GM19043 (cell line): ENCODE measurements around the gene LRRC61.

Experiments
- ATAC-seq: cut with Tn5 transposase; IDR thresholded peaks from one replicate; pipeline ENCODE4 v1.9.1; 2021; ENCODE audit warnings: low read depth; ENCODE audit not compliant: unreplicated experiment

Gene LRRC61

GRCh38 chr7:150368884-150369747 lies 46.0 kb downstream of the LRRC61 start:
- peak; percentile 38 for ATAC-seq

DNA sequence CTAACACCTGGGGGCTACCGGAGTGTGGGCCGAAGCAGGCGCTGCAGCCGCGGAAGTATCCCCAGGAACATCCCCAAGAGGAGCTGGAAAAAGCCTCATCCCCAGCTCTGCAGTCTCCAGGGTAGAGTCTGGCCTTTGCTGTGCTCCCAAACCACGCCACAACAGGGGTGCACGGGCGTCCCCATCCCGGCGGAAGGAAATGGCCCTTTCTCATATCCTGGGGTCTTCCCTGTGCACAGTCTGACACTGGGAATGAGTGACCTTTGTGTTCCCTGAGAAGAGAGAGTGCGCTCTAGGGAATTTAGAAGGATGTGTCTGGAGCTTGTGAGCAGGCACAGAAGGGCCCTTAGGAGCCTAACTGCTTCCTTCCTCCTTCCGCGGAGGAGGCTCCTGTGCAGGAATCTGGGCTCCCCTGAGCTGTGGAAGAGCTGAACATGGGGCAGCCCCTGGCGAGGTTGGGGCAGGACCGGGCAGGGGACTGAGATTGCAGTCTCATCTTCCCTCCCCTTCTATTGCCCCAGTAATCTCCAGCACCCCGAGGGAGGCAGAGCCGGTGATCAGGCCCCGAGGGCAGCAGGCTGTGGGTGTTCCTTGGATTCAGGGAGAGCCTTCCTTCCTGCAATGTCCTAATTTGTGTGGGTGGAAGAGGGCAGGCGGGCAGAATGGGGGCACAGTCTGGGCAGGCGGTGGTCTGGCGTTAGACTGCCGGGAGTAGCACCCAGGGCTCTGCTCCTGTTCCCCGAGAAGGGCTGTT lies 46.8 kb downstream of the LRRC61 start:
- ATAC-seq, result no peak

GRCh38 chr7:150370612-150371071 lies 47.5 kb downstream of the LRRC61 start:
- no peak for ATAC-seq

DNA sequence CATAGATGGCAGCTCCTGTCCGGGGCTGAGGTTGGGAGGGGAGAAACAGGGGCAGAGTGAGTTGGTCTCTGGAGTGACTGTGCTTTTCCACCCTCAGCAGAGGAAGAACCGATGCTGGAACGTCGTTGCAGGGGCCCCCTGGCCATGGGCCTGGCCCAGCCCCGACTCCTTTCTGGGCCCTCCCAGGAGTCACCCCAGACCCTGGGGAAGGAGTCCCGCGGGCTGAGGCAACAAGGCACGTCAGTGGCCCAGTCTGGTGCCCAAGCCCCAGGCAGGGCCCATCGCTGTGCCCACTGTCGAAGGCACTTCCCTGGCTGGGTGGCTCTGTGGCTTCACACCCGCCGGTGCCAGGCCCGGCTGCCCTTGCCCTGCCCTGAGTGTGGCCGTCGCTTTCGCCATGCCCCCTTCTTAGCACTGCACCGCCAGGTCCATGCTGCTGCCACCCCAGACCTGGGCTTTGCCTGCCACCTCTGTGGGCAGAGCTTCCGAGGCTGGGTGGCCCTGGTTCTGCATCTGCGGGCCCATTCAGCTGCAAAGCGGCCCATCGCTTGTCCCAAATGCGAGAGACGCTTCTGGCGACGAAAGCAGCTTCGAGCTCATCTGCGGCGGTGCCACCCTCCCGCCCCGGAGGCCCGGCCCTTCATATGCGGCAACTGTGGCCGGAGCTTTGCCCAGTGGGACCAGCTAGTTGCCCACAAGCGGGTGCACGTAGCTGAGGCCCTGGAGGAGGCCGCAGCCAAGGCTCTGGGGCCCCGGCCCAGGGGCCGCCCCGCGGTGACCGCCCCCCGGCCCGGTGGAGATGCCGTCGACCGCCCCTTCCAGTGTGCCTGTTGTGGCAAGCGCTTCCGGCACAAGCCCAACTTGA lies 48.2 kb downstream of the LRRC61 start:
- ATAC-seq, result no peak

GRCh38 chr7:150371996-150372270 lies 48.8 kb downstream of the LRRC61 start:
- no peak for ATAC-seq

- no peak for ATAC-seq
These were observed 49.3 kb downstream of the LRRC61 start for GRCh38 chr7:150372271-150373048.

DNA sequence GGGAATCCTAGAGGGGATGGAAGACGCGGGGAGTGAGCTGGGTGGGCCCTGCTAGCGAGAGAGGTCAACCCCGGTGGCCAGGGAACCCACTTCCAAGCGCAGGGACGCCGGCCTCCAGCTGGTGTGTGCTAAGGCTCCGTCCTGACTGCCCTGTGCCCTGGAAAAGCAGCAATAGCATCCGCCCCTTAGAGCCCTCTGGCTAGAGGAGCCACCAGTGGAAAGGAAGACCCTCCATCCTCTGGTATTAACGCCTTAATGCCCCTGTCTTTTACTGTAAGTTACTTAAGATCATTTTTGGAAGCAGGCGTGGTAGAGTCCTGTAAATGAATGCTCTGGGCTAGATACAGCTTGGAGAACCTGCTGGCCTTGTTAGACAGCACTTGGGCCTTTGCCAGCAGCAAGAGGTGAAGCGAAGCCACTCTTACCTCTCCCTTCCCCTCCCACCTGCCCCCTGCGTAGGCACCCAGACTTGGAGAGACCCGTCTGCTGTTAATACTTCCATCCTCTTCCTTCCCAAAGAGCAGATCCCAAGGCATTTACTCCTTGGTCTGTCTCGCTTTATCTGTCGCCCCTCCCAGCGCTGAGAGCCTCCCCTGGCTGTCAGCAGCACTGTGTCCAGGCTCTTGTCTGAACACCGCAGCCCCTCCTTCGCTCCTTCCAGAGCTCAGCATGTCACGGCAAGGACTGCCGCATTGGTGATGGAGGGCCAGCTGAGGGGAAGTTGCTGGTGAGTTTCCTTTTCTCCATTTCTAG lies 50.1 kb downstream of the LRRC61 start:
- ATAC-seq, result no peak

DNA sequence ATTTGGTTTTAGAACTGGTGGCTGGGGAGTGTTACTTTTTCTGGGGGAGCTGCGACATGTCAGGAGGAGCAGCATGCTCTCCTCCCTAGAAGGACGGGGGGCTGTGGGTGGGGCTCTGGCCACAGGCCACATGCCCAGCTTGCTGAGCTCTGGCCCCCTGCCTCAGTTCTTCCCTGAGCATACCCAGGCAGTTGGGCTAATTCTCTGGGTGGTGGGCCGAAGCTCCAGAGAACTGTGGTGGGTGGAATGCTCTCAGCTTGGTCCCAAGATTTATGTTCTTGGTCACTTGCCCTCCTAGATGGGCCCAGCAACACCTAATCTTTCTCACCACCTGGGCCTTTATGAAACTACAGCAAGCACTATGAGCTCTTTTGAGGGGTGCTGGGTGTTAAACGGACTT lies 50.9 kb downstream of the LRRC61 start:
- ATAC-seq, result no peak

- ATAC-seq, result no peak
These were observed 51.3 kb downstream of the LRRC61 start for GRCh38 chr7:150374472-150374871.

- no peak for ATAC-seq
These were observed 52.7 kb downstream of the LRRC61 start for GRCh38 chr7:150375662-150376521.

- ATAC-seq, result no peak
These were observed 53.4 kb downstream of the LRRC61 start for GRCh38 chr7:150376560-150376959.

DNA sequence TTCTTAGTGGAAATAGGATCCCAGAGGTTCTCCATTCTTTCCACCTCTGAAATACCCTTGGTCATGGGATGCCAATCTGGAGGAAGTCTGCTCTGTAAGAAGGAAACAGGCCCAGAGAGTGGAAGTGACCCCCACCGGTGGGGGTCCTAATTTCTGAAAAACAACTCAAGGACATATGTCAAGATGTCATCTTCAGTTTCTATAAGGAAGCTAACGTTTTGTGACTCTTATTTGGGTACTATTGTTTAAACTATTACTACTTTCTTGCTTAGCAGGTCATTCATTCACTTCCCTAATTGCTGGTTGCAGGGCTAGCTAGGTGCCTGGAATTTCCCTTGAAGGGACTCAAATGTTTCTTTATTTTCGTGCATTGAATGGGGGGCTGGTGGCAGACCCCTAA lies 54.0 kb downstream of the LRRC61 start:
- no peak for ATAC-seq

- no peak for ATAC-seq
These were observed 54.5 kb downstream of the LRRC61 start for GRCh38 chr7:150377635-150378034.

GRCh38 chr7:150378115-150378852 lies 55.1 kb downstream of the LRRC61 start:
- ATAC-seq, result peak; percentile 25

GRCh38 chr7:150378853-150379440 lies 55.8 kb downstream of the LRRC61 start, which contains the start of gene ZNF775:
TSS of gene ZNF775 (plus strand) at chr7:150379330. CDS start at chr7:150388471, 9,141 bp downstream.
- ATAC-seq, result peak; percentile 65

DNA sequence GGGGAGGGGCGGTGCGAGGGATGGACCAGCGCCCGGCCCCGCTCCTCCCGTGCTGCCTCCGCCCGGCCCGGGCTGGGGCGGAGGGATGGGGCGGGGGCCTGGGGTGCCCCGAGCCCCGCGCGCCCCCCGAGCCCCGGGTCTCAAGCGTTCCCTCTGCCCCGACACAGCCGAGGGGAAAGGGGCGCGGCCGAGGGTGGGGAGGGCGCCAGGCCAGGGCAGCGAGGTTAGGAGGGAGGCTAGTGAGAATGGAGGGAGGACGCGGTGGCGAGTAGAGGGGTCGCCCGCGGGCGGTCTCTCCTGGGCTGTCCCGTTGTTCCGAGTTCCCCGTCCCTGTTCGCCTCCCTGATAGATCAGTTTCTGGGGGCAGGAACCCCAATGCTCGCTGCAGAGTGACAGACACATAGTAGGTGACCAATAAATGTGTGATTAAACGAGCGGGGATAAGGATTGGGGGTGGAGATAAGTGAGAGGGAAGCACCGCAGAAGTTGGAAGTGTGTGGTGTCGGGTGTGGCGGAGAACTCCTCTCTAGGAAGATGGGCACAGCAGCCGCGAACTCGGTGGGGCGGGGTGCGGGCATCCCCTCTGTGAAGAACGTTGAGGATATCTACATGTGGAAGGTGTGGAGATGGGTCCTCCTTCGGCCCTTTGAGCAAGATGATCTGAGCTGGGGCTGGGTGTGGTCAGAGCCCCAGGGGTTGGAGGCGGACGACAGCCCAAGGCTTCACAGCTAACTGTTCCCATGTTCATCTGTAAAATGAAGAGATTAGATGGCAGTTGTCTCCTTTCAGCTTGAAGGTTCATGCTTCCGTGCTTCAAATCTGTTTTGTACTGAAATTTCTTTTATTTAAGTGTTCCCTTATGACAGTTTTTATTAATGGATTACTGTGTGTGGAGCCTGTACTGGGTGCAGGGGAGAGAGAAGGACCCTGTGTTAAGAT lies 56.6 kb downstream of the LRRC61 start:
- ATAC-seq, result peak; percentile 16
